ENCODE measurements around the gene NYNRIN. TPM values are rescaled to one million over a fixed set of nuclear protein-coding genes. Genes with fewer than 3 reads are reported as not detected.

NYNRIN gene
- polyA plus RNA-seq, 3 donors, result 0.18 to 0.84 (median 0.40) TPM

DNA sequence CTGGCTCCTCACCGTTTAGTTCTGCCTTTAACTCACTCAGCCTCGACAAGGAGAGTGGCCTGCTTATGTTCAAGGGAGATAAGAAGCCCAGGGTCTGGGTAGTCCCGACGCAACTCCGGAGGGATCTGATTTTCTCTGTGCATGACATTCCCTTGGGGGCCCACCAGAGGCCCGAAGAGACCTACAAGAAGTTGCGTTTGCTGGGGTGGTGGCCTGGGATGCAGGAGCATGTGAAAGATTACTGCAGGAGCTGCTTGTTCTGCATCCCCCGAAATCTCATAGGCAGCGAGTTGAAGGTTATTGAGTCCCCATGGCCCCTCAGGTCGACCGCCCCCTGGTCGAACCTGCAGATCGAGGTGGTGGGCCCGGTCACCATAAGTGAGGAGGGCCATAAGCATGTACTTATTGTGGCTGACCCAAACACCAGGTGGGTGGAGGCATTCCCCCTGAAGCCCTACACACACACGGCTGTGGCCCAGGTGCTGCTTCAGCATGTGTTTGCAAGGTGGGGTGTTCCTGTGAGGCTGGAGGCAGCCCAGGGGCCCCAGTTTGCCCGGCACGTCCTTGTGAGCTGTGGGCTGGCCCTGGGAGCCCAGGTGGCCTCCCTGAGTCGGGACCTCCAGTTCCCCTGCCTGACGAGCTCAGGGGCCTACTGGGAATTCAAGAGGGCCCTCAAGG, 17.6 kb downstream of the NYNRIN start:
- TF ChIP-seq, protein P1, sequence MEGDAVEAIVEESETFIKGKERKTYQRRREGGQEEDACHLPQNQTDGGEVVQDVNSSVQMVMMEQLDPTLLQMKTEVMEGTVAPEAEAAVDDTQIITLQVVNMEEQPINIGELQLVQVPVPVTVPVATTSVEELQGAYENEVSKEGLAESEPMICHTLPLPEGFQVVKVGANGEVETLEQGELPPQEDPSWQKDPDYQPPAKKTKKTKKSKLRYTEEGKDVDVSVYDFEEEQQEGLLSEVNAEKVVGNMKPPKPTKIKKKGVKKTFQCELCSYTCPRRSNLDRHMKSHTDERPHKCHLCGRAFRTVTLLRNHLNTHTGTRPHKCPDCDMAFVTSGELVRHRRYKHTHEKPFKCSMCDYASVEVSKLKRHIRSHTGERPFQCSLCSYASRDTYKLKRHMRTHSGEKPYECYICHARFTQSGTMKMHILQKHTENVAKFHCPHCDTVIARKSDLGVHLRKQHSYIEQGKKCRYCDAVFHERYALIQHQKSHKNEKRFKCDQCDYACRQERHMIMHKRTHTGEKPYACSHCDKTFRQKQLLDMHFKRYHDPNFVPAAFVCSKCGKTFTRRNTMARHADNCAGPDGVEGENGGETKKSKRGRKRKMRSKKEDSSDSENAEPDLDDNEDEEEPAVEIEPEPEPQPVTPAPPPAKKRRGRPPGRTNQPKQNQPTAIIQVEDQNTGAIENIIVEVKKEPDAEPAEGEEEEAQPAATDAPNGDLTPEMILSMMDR (IDR thresholded peaks at IDR 0.05), result no peak
- no peak overlapping the region for H3K4me3 Mint-ChIP-seq
- H3K27ac ChIP-seq (ENCODE audit: low read depth in 1 of 2, low read length in 2 of 2), result no peak overlapping the region
- H3K4me1 Mint-ChIP-seq, result no peaks in the 10 kb centered on the region
- no peaks in the 10 kb centered on the region for H3K79me2 ChIP-seq (ENCODE audit: insufficient read depth, low read length)
- peaks cover 2 to 5% of the 10 kb centered on the region in 2 donors for H3K27me3 ChIP-seq (ENCODE audit: control insufficient read depth in 2 of 2, insufficient read depth in 2 of 2, low read length in 2 of 2)
- H3K4me3 ChIP-seq (replicated peaks in 1 of 3; ENCODE audit: low read depth in 2 of 3, low read length in 3 of 3), result no peak overlapping the region
- no peaks in the 10 kb centered on the region for H3K9me3 ChIP-seq (replicated peaks in 1 of 2; ENCODE audit: control insufficient read depth in 1 of 2, insufficient read depth in 1 of 2, low read length in 2 of 2)
- H4K20me1 ChIP-seq (ENCODE audit: insufficient read depth, low read length), result no peaks in the 10 kb centered on the region
- no peaks in the 10 kb centered on the region for H3K9me3 Mint-ChIP-seq
- no peaks in the 10 kb centered on the region for H3K4me1 ChIP-seq (ENCODE audit: control insufficient read depth in 1 of 2, insufficient read depth in 2 of 2, low read length in 2 of 2)
- no peaks in the 10 kb centered on the region for H3K36me3 ChIP-seq (replicated peaks in 1 of 2; ENCODE audit: control insufficient read depth in 1 of 2, insufficient read depth in 2 of 2, low read length in 2 of 2)
- H2AFZ ChIP-seq (ENCODE audit: insufficient read depth, low read depth, low read length, poor library complexity, severe bottlenecking), result no peak overlapping the region
- H3K36me3 Mint-ChIP-seq, result no peaks in the 10 kb centered on the region
- no peak overlapping the region for H3K4me2 ChIP-seq (replicated peaks; ENCODE audit: extremely low read depth, low read length, poor library complexity, severe bottlenecking)
- DNase-seq, result no peak
- H3K27ac Mint-ChIP-seq, result peak overlapping the region in 1 of 7 donors; percentile 18
- H3K27me3 Mint-ChIP-seq (ENCODE audit: low read depth in 3 of 3), result peaks cover 13 to 25% (median 20%) of the 10 kb centered on the region in 3 donors
- intact Hi-C loops (cut with micrococcal nuclease), result no loop called here
- H3K9ac ChIP-seq (ENCODE audit: insufficient read depth, low read length, poor library complexity, severe bottlenecking), result no peak overlapping the region
- 91% methylated on average over 15 of the region's 19 CpGs for WGBS (ENCODE audit: insufficient coverage)

DNA sequence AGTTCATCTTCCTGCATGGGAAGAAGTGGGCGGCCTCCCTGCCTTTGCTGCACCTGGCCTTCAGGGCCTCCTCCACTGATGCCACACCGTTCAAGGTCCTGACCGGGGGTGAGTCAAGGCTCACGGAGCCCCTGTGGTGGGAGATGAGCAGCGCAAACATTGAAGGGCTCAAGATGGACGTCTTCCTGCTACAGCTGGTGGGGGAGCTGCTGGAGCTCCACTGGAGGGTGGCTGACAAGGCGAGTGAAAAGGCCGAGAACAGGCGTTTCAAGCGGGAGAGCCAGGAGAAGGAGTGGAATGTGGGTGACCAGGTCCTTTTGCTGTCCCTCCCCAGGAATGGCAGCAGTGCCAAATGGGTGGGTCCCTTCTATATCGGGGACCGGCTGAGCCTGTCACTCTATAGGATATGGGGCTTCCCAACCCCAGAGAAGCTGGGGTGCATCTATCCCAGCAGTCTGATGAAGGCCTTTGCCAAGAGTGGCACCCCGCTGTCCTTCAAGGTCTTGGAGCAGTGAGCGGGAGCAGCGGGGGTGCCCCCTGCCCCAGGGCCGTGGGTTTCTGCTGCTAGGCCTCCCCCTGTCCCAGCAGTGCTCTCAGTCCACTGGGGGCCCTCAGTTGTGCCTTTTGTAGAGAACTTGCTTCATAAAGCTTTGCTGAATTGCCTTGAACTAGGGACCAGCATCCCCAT, 18.3 kb downstream of the NYNRIN start:
- Histone ChIP-seq H3K27ac (ENCODE audit: low read depth in 1 of 2, low read length in 2 of 2) (no peak overlapping the region), H3K4me2 (replicated peaks; ENCODE audit: extremely low read depth, low read length, poor library complexity, severe bottlenecking) (no peak overlapping the region), H3K9ac (ENCODE audit: insufficient read depth, low read length, poor library complexity, severe bottlenecking) (no peak overlapping the region), H3K27me3 (ENCODE audit: control insufficient read depth in 2 of 2, insufficient read depth in 2 of 2, low read length in 2 of 2) (peaks cover 2 to 5% of the 10 kb centered on the region in 2 donors), H2AFZ (ENCODE audit: insufficient read depth, low read depth, low read length, poor library complexity, severe bottlenecking) (no peak overlapping the region), H4K20me1 (ENCODE audit: insufficient read depth, low read length) (no peaks in the 10 kb centered on the region), H3K4me3 (replicated peaks in 1 of 3; ENCODE audit: low read depth in 2 of 3, low read length in 3 of 3) (no peak overlapping the region), H3K79me2 (ENCODE audit: insufficient read depth, low read length) (no peaks in the 10 kb centered on the region), H3K36me3 (replicated peaks in 1 of 2; ENCODE audit: control insufficient read depth in 1 of 2, insufficient read depth in 2 of 2, low read length in 2 of 2) (no peaks in the 10 kb centered on the region), H3K4me1 (ENCODE audit: control insufficient read depth in 1 of 2, insufficient read depth in 2 of 2, low read length in 2 of 2) (peaks cover 0 to under 1% of the 10 kb centered on the region in 2 donors), H3K9me3 (replicated peaks in 1 of 2; ENCODE audit: control insufficient read depth in 1 of 2, insufficient read depth in 1 of 2, low read length in 2 of 2) (no peaks in the 10 kb centered on the region)
- no peaks in the 10 kb centered on the region for H3K4me1 Mint-ChIP-seq
- H3K4me3 Mint-ChIP-seq, result no peak overlapping the region
- no peaks in the 10 kb centered on the region for H3K36me3 Mint-ChIP-seq
- intact Hi-C loops (cut with micrococcal nuclease), result no loop called here
- H3K9me3 Mint-ChIP-seq, result no peaks in the 10 kb centered on the region
- H3K27me3 Mint-ChIP-seq (ENCODE audit: low read depth in 3 of 3), result peaks cover 11 to 25% (median 20%) of the 10 kb centered on the region in 3 donors
- TF ChIP-seq, protein P1 (IDR thresholded peaks at IDR 0.05), result no peak
- peak overlapping the region in 1 of 7 donors; percentile 10 for H3K27ac Mint-ChIP-seq
- DNase-seq, result no peak
- WGBS (ENCODE audit: insufficient coverage), result 94% methylated on average over 16 of the region's 16 CpGs

Measured in CD14-positive monocyte (primary cell).